Natural killer cell treated with Interleukin-12 subunit alpha and Interleukin-12 subunit beta and Interleukin-15 and Interleukin-18, amount 100 ng/mL, for 72 hours (primary cell): ENCODE measurements around the gene FCMR. TPM values are rescaled to one million over a fixed set of nuclear protein-coding genes. Genes with fewer than 3 reads are reported as not detected.

Experiments used
- ATAC-seq, 2 donors: fragments of 150-1000 bp; cut with Tn5 transposase in 1 of 2; sonication (Bioruptor Pico), chemical (Tn5 transposase) in 1 of 2; 2 replicates each; pipeline ENCODE4 v1.10.0; 2021
- DNase-seq: peaks from one replicate; pipeline ENCODE4 v3.0.0; 2022; ENCODE audit warnings: low spot score
- H3K27ac Mint-ChIP-seq, 2 donors: 1 replicate in 1 of 2; 2 replicates in 1 of 2; pipeline ENCODE4 v1.8.0; 2022; ENCODE audit warnings: mixed read lengths in 2 of 2, mild to moderate bottlenecking in 1 of 2, moderate library complexity in 1 of 2
- H3K27me3 Mint-ChIP-seq, 2 donors: 1 replicate in 1 of 2; 2 replicates in 1 of 2; pipeline ENCODE4 v1.8.0; 2022; ENCODE audit warnings: mixed read lengths in 2 of 2
- H3K36me3 Mint-ChIP-seq: one replicate; pipeline ENCODE4 v1.8.0; 2022; ENCODE audit warnings: mixed read lengths
- H3K4me1 Mint-ChIP-seq, 2 donors: 1 replicate in 1 of 2; 2 replicates in 1 of 2; pipeline ENCODE4 v1.8.0; 2022; ENCODE audit warnings: low read depth in 2 of 2, mixed read lengths in 2 of 2, mild to moderate bottlenecking in 1 of 2
- H3K4me3 Mint-ChIP-seq: one replicate; pipeline ENCODE4 v1.8.0; 2022; ENCODE audit warnings: mixed read lengths
- H3K9me3 Mint-ChIP-seq: 2 replicates; pipeline ENCODE4 v1.8.0; 2022; ENCODE audit warnings: mixed read lengths
- total RNA-seq, 2 donors: library from RNA; stranded (reverse); gene quantifications; one replicate each; pipeline ENCODE4 v1.2.3, GENCODE V29; 2022

Gene FCMR
- total RNA-seq, 2 donors from 2014 or later: 4.1 to 6.8 TPM

- no peak for ATAC-seq
- Mint-ChIP-seq H3K4me1 (no peaks in the 10 kb centered on the region), H3K4me3 (no peak within 1 kb of the TSS), H3K9me3 (no peaks in the 10 kb centered on the region), H3K27ac (no peak within 1 kb of the TSS), H3K36me3 (no peaks in the 10 kb centered on the region), H3K27me3 (peaks cover 6 to 15% of the 10 kb centered on the region in 2 donors)
- DNase-seq: no peak
These were observed 24.6 kb downstream of the FCMR start, which contains the start of gene IL24 for GRCh38 chr1:206897175-206897574. Gene IL24 (plus strand): TSS chr1:206897443. CDS start chr1:206897833, 390 bp downstream.

GRCh38 chr1:206896261-206896660 lies 25.5 kb downstream of the FCMR start:
- Mint-ChIP-seq H3K4me1 (no peaks in the 10 kb centered on the region), H3K27ac (no peak overlapping the region), H3K9me3 (no peaks in the 10 kb centered on the region), H3K36me3 (no peaks in the 10 kb centered on the region), H3K4me3 (no peak overlapping the region), H3K27me3 (peaks cover 10 to 15% of the 10 kb centered on the region in 2 donors)
- ATAC-seq (no peak), DNase-seq (no peak)

DNA sequence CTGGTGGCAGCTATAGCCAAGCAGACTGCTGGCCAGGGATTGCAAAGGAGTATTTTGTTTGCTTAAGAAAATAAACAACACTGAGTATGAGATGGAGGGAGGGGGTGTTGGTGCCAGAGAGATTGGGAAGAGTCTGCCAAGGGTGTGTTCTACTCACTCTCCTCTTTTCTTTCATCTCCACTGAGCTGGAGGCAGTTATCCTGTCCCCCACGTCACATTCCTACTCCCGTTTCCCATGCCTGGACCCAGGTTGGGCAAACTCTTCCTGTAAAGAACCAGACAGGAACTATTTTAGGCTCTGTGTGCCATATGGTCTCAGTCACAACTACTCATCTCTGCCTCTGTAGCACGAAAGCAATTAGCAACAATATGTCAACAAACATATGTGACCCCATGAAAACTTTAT lies 25.9 kb downstream of the FCMR start:
- H3K27me3 Mint-ChIP-seq: peaks cover 14 to 15% of the 10 kb centered on the region in 2 donors
- H3K4me3 Mint-ChIP-seq: no peak overlapping the region
- H3K36me3 Mint-ChIP-seq: no peaks in the 10 kb centered on the region
- ATAC-seq (no peak), DNase-seq (no peak)
- no peaks in the 10 kb centered on the region for H3K4me1 Mint-ChIP-seq
- no peaks in the 10 kb centered on the region for H3K9me3 Mint-ChIP-seq
- no peak overlapping the region for H3K27ac Mint-ChIP-seq

DNA sequence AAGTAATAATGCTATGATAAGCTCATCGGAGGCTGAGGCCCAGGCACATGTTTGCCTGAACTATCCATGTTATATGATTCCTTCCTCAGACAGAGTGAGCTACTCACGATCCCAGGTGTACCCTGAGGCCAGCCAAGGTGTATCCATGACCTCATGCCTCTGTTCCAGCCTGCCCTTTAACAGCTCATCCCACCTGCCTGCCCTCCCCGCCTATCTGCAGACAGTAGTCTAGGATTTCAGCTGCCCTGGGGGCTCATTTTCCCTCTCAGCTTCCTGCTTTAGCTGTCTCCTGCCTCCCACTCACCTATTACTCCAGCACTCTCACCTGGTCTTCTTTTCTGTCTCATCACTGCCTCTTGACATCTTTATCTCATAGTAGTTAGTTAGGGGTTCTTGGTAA lies 26.4 kb downstream of the FCMR start:
- Mint-ChIP-seq H3K27me3 (peaks cover 14 to 15% of the 10 kb centered on the region in 2 donors), H3K4me1 (no peaks in the 10 kb centered on the region), H3K27ac (no peak overlapping the region), H3K36me3 (no peaks in the 10 kb centered on the region), H3K9me3 (no peaks in the 10 kb centered on the region), H3K4me3 (no peak overlapping the region)
- no peak for DNase-seq
- no peak for ATAC-seq

DNA sequence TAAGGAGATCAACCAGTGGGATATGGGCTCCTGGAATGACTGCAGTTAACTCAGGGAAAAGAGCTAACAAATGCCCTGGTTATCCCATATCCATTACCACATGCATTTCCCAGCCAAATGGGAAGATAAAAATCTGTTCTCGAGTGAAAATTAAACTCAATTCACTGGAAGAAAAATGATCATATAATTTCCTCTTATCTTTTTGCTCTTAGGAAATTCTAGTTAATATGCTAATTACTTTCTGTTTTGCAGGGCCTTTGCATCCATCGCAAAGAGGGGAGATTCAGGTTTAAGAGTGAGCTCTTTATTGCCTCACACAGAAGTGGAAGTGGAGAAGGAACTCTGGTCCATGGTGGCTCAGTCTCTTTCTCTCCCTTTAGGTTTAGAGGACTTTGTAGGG lies 28.4 kb downstream of the FCMR start:
- H3K27ac Mint-ChIP-seq: no peak overlapping the region
- H3K27me3 Mint-ChIP-seq: peaks cover 14 to 15% of the 10 kb centered on the region in 2 donors
- no peaks in the 10 kb centered on the region for H3K36me3 Mint-ChIP-seq
- DNase-seq (no peak), ATAC-seq (no peak)
- no peak overlapping the region for H3K4me3 Mint-ChIP-seq
- H3K9me3 Mint-ChIP-seq: no peaks in the 10 kb centered on the region
- no peaks in the 10 kb centered on the region for H3K4me1 Mint-ChIP-seq

DNA sequence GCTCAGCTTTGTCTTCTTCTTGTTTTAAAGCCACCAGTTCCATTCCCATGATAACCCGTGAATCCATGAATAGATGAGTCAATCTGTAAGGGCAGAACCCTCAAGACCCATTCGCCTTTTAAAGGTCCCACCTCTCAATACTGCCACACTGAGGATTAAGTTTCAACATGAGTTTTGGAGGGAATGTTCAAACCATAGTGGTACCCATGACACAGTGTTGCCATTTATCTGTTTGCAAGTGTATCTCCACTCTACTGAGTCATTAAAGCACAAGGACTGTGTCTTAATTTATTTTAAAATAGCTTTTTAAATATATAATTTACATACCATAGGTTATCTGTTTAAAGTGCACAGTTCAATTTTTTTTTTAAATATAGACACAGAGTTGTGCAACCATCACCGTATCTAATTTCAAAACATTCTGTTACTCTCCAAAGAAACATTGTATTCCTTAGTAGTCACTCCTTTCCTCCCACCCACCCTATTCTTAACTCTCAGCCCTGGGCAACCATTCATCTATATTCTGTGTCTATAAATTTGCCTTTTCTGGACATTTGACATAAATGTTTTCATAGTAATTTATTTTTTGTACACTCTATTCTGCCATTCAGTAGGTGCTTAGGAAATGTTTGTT lies 29.3 kb downstream of the FCMR start:
- Mint-ChIP-seq H3K4me3 (no peak overlapping the region), H3K9me3 (no peaks in the 10 kb centered on the region), H3K27ac (no peak overlapping the region), H3K27me3 (peaks cover 14% of the 10 kb centered on the region in 2 donors), H3K36me3 (no peaks in the 10 kb centered on the region), H3K4me1 (no peaks in the 10 kb centered on the region)
- no peak for DNase-seq
- ATAC-seq: no peak

DNA sequence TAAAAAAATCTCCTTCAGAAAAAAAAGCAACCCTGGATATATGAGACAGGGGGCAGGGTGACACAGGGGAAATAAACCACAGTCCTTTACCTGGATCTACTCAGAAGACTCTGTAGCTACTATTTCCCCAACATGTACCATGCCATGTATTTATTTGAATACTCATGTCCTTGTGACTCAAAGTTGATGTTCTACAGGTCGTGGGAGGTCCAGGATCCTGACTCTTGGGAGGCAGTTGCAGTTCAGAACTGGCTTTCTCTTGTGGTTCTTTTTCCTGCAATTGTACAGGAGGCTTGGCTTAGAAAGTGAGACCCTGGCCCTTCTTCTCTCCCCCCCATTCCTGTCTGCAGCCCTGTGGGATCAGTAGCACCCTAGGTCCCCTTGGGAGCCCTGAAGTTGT lies 30.3 kb downstream of the FCMR start:
- Mint-ChIP-seq H3K4me1 (no peaks in the 10 kb centered on the region), H3K36me3 (no peaks in the 10 kb centered on the region), H3K27me3 (peaks cover 13 to 14% of the 10 kb centered on the region in 2 donors), H3K4me3 (no peak overlapping the region), H3K9me3 (no peaks in the 10 kb centered on the region), H3K27ac (no peak overlapping the region)
- DNase-seq (no peak), ATAC-seq (no peak)

DNA sequence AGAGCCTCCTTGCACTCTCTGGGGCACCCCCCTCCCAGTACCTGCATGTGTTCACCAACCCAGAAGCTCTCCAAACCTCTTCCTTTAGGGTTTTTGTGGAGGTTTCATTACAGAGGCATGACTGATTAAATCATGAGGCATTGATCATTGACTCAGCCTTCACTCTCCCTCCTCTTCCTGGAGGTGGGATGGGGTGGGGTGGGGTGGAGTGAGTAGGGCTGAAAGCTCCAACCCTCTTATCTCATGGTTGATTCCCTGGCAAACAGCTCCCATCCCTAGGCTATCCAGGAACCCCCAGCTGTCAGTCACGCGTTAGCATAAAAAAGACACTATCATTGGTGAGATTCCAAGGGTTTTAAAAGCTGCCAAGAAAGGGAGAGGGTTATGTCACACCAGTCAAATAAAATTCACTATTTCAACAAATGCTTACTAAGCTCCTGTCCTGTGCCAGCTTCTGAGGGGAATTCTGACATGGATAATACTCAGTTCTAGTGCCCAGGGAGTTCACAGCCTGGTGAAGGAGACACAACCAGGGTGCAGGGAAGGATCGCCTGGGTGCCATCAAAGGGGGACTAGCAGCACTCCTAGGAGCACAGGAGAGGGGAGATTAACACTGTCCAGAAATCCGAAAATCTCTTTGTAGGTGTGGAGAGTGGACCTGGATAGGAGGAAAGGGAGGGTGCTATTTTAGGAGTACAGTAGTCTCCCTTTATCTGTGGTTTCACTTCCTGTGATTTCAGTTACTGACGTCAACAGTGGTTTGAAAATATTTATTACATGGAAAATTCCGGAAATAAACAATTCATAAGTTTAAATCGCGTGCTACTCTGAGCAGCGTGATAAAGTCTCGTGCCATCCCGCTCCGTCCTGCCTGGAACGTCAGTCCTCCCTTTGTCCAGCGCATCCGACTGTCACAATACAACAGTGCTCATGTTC lies 31.3 kb downstream of the FCMR start:
- Mint-ChIP-seq H3K36me3 (no peaks in the 10 kb centered on the region), H3K4me3 (no peak overlapping the region), H3K4me1 (no peaks in the 10 kb centered on the region), H3K27me3 (peaks cover 13 to 14% of the 10 kb centered on the region in 2 donors), H3K27ac (no peak overlapping the region), H3K9me3 (no peaks in the 10 kb centered on the region)
- peak in 1 of 2 donors; percentile 44 for ATAC-seq
- no peak for DNase-seq

GRCh38 chr1:206887701-206888100 lies 34.0 kb downstream of the FCMR start:
- Mint-ChIP-seq H3K27ac (no peak overlapping the region), H3K27me3 (peaks cover 8 to 9% of the 10 kb centered on the region in 2 donors), H3K4me3 (no peak overlapping the region), H3K36me3 (no peaks in the 10 kb centered on the region), H3K4me1 (peaks cover 0 to 3% of the 10 kb centered on the region in 2 donors), H3K9me3 (no peaks in the 10 kb centered on the region)
- ATAC-seq: no peak
- no peak for DNase-seq

DNA sequence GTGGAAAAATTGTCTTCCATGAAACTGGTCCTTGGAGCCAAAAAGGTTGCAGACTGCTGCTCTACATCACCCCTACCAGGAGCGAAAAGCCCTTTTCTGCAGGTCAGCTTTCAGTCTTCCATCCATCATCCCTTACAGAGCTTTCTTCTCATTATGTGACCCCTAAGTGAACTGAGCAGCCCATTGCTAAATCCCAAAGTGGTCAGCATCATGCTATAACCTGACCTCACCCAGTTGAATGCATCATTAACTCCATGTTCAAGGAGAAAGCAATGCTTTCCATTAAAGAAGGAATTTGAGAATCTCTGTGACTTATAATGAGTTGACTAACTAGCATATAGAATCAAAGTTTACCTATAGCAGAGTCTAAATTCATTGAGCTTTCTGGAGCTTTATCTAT lies 34.9 kb downstream of the FCMR start:
- Mint-ChIP-seq H3K36me3 (no peaks in the 10 kb centered on the region), H3K4me1 (peaks cover 0 to 3% of the 10 kb centered on the region in 2 donors), H3K27me3 (peaks cover 8 to 9% of the 10 kb centered on the region in 2 donors), H3K9me3 (no peaks in the 10 kb centered on the region), H3K27ac (no peak overlapping the region), H3K4me3 (no peak overlapping the region)
- no peak for DNase-seq
- ATAC-seq: no peak

DNA sequence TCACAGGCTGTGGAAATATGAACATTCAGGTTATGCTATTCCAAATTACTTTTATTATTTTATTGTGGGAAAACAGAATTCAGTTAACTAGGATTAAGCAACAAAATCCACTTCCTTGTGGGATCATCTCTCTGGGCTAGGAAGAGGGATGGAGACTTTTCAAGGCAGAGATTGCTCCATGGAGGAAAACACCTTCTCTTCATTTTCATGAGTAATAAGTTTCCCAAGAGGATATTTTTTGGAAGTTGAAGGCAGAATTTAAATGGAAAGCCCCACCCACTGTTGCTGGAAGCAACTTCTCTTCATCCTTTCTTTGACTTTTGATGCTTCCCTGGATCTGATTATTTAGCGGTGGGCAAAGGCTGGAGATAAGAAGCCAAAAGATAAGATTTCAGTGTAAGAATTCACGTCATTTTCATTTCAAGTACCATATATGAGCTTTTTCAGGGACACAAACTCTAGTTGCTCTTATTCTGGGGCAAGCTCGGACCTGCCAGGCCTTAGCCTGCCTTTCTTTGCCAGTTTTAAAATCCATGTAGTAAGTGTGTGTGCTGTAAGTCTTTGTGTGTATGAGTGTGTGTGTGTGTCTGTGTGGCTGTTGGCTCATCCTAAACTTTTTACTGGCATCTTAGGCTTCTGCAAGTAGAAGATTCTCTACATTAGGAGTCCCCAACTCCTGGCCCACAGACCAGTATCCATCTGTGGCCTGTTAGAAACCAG lies 36.2 kb downstream of the FCMR start:
- H3K4me3 Mint-ChIP-seq: no peak overlapping the region

DNA sequence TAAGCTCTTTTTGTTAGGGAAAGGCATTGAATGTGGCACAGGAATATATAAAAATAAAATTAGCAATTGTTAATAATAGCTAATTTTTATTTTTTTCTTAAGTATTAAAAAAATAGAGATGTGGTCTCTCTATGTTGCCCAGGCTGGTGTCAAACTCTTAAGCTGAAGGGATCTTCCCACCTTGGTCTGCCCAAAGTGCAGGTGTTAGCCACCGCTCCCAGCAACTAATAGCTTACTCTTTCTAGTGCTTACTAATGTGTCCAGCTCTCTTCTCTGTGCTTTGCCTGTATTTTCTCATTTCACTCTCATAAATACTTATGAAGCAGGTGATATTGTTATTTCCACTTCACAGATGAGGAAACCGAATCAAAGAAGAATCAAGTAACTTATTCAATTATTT lies 37.9 kb downstream of the FCMR start:
- Mint-ChIP-seq H3K4me1 (peaks cover 0 to 3% of the 10 kb centered on the region in 2 donors), H3K4me3 (no peak overlapping the region), H3K27ac (no peak overlapping the region), H3K9me3 (no peaks in the 10 kb centered on the region), H3K27me3 (peaks cover 0 to 9% of the 10 kb centered on the region in 2 donors), H3K36me3 (no peaks in the 10 kb centered on the region)
- ATAC-seq (no peak), DNase-seq (no peak)

More for the DNA sequence above, 36.2 kb downstream of the FCMR start:
- ATAC-seq (no peak), DNase-seq (no peak)
- no peaks in the 10 kb centered on the region for H3K9me3 Mint-ChIP-seq
- peaks cover 0 to 9% of the 10 kb centered on the region in 2 donors for H3K27me3 Mint-ChIP-seq
- H3K27ac Mint-ChIP-seq: no peak overlapping the region
- no peaks in the 10 kb centered on the region for H3K36me3 Mint-ChIP-seq
- H3K4me1 Mint-ChIP-seq: peaks cover 0 to 3% of the 10 kb centered on the region in 2 donors

DNA sequence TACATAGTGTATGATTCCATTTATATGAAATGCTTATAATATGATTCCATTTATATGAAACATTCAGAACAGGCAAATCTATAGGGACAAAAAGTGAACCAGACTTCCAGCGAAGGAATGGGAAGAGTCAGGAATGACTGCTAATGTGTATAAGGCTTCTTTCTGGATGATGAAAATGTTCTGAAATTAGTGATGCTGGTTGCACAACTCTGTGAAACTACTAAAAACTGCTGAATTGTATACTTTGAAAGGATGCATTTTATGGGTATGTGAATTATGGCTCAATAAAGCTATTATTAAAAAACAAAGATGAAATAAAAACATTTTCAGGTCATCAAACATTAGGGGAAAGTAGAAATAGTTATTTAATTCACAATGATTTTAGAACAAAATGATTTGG lies 38.6 kb downstream of the FCMR start:
- DNase-seq (no peak), ATAC-seq (no peak)
- Mint-ChIP-seq H3K4me1 (peaks cover 0 to 3% of the 10 kb centered on the region in 2 donors), H3K9me3 (peaks cover 4% of the 10 kb centered on the region), H3K4me3 (no peak overlapping the region), H3K36me3 (peaks cover 4% of the 10 kb centered on the region), H3K27ac (no peak overlapping the region), H3K27me3 (peaks cover 0 to 9% of the 10 kb centered on the region in 2 donors)
